Upper lobe of left lung (tissue), 6 donors: ENCODE measurements around the gene PRKG1. TPM values are rescaled to one million over a fixed set of nuclear protein-coding genes. Genes with fewer than 3 reads are reported as not detected.

Experiments used
- ATAC-seq, 2 donors: fragments of 200-7000 bp; cut with Tn5 transposase; one replicate each; pipeline ENCODE4 v1.9.1; 2022; ENCODE audit warnings: mild to moderate bottlenecking in 2 of 2, moderate library complexity in 2 of 2; ENCODE audit not compliant: low FRiP score in 2 of 2
- DNase-seq, 2 donors: peaks; one replicate each; pipeline ENCODE4 v3.0.0-alpha.2; 2019 to 2020
- H3K27ac ChIP-seq, 4 donors: fragments of 200-600 bp; sonication (generic); one replicate each; pipeline ENCODE4 v1.5.1; 2016 to 2019
- H3K27me3 ChIP-seq, 4 donors: fragments of 200-600 bp; sonication (generic); one replicate each; pipeline ENCODE4 v1.5.1; 2017 to 2019
- H3K36me3 ChIP-seq, 4 donors: fragments of 200-600 bp; sonication (generic); one replicate each; pipeline ENCODE4 v1.5.1; 2016 to 2019
- H3K4me1 ChIP-seq, 4 donors: fragments of 200-600 bp; sonication (generic); one replicate each; pipeline ENCODE4 v1.5.1; 2018 to 2019
- H3K4me3 ChIP-seq, 4 donors: fragments of 200-600 bp; sonication (generic); one replicate each; pipeline ENCODE4 v1.5.1; 2017 to 2019; ENCODE audit warnings: mild to moderate bottlenecking in 2 of 4, moderate library complexity in 1 of 4
- H3K9me3 ChIP-seq, 4 donors: fragments of 200-600 bp; sonication (generic); one replicate each; pipeline ENCODE4 v1.5.1; 2018 to 2019
- CTCF ChIP-seq, 6 experiments: fragments of 450-650 bp in 4 of 6; fragments of 200-600 bp in 2 of 6; sonication (generic) in 2 of 6; IDR thresholded peaks; one replicate each; pipeline ENCODE4 v1.5.1; 2016 to 2019; ENCODE audit warnings: antibody characterized with exemption in 6 of 6
- EP300 ChIP-seq, 4 donors: sonication (generic); formaldehyde crosslinking; IDR thresholded peaks; one replicate each; pipeline ENCODE4 v1.5.1; 2017; ENCODE audit warnings: antibody characterized with exemption in 4 of 4, control low read depth in 2 of 4
- POLR2A ChIP-seq, 4 donors: fragments of 450-650 bp; IDR thresholded peaks; one replicate each; pipeline ENCODE4 v1.5.1; 2016 to 2017; ENCODE audit warnings: antibody characterized with exemption in 4 of 4, mild to moderate bottlenecking in 2 of 4
- POLR2AphosphoS5 ChIP-seq, 2 donors: sonication (generic); formaldehyde crosslinking; IDR thresholded peaks; one replicate each; pipeline ENCODE4 v1.5.1; 2017; ENCODE audit warnings: antibody characterized with exemption in 2 of 2
- WGBS, 2 donors: methylation state at CpG; one replicate each; pipeline ENCODE4 v1.1.5; 2017 to 2018; 5-methylcytosine and 5-hydroxymethylcytosine counted together
- total RNA-seq, 6 donors: library from RNA; depleted of rRNA in 4 of 6; stranded (reverse); fragments of >200 nt in 4 of 6; gene quantifications; one replicate each; pipeline versions ENCODE4 v1.1.0 to v1.2.1, GENCODE V29; 2016 to 2021
- donor health status: DM: no; HTN: no; CAD: no; lungs with moderate emphysema.
- donor health status: DM: no; HTN: yes; CAD: no; lungs with severe emphysema.

PRKG1 gene
- total RNA-seq, 6 donors from 2014 or later: 12.9 to 43.0 (median 25.0) TPM

GRCh38 chr10:51619365-51619764 is 545.1 kb downstream of the PRKG1 start:
- ATAC-seq (no peak), DNase-seq (no peak)
- TF ChIP-seq POLR2AphosphoS5 (IDR thresholded peaks at IDR 0.05) (no peak), EP300 (IDR thresholded peaks at IDR 0.05) (no peak), POLR2A (IDR thresholded peaks at IDR 0.05) (no peak), CTCF (IDR thresholded peaks at IDR 0.05) (no peak)
- Histone ChIP-seq H3K27me3 (no peaks in the 10 kb centered on the region), H3K4me1 (no peaks in the 10 kb centered on the region), H3K4me3 (no peak overlapping the region), H3K36me3 (no peaks in the 10 kb centered on the region), H3K27ac (no peak overlapping the region), H3K9me3 (peaks cover 0 to 3% (median 0%) of the 10 kb centered on the region in 4 donors)
- WGBS, 2 donors: 65 to 66% methylated on average over 1 of the region's 1 CpG

GRCh38 chr10:51620131-51620530 is 545.8 kb downstream of the PRKG1 start:
- TF ChIP-seq CTCF (IDR thresholded peaks at IDR 0.05) (no peak), EP300 (IDR thresholded peaks at IDR 0.05) (no peak), POLR2A (IDR thresholded peaks at IDR 0.05) (no peak), POLR2AphosphoS5 (IDR thresholded peaks at IDR 0.05) (no peak)
- WGBS, 2 donors: 87 to 92% methylated on average over 1 of the region's 1 CpG
- Histone ChIP-seq H3K36me3 (no peaks in the 10 kb centered on the region), H3K4me3 (no peak overlapping the region), H3K27ac (no peak overlapping the region), H3K4me1 (no peaks in the 10 kb centered on the region), H3K27me3 (no peaks in the 10 kb centered on the region), H3K9me3 (no peaks in the 10 kb centered on the region)
- DNase-seq (no peak), ATAC-seq (no peak)

GRCh38 chr10:51624013-51624412 is 549.7 kb downstream of the PRKG1 start:
- Histone ChIP-seq H3K4me3 (no peak overlapping the region), H3K4me1 (no peaks in the 10 kb centered on the region), H3K27ac (no peak overlapping the region), H3K27me3 (no peaks in the 10 kb centered on the region), H3K9me3 (no peaks in the 10 kb centered on the region), H3K36me3 (no peaks in the 10 kb centered on the region)
- no peak for ATAC-seq
- WGBS, 2 donors: 66 to 92% methylated on average over 1 of the region's 1 CpG
- no peak for DNase-seq
- no peak for TF ChIP-seq POLR2AphosphoS5 (IDR thresholded peaks at IDR 0.05)
- no peak for TF ChIP-seq EP300 (IDR thresholded peaks at IDR 0.05)
- no peak for TF ChIP-seq CTCF (IDR thresholded peaks at IDR 0.05)
- TF ChIP-seq POLR2A (IDR thresholded peaks at IDR 0.05): no peak

DNA sequence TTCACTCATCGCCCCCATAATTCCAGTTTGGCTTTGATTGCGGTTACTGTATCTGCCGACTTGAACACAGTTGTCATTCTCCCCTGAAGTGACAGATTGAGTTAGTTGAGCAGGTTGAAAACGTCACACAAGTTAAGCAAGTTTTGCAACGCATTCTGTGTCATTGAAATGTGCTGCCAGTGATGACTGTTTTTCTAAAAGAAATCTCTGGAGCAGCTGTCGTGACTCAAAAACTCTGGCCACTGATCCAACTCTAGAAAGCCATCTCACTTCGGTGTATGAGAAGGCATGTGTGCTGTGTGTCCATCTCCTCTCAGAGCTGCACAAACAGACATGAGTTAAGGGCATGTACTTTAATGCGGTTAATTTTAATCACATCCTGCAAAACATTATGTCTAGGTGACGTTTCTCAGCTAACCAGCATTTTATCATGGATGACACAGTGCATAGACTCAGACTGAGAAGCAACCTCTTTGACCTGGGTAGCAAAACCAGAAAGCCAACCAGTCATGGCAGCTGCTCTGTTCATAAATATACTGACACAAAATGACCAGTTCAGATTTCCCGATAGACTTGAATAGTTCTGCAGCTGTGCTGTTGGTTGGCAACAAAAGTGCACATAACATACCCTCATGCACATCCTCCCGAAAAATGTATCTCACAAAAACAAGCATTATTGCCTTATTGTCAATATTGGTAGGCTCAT is 555.8 kb downstream of the PRKG1 start:
- H3K36me3 ChIP-seq: no peaks in the 10 kb centered on the region
- no peak for DNase-seq
- H3K9me3 ChIP-seq: no peaks in the 10 kb centered on the region
- H3K27ac ChIP-seq: no peak overlapping the region
- no peak overlapping the region for H3K4me3 ChIP-seq
- TF ChIP-seq POLR2A (IDR thresholded peaks at IDR 0.05) (no peak), CTCF (IDR thresholded peaks at IDR 0.05) (no peak), POLR2AphosphoS5 (IDR thresholded peaks at IDR 0.05) (peak; percentile 15 to 62)
- no peak for ATAC-seq
- no peaks in the 10 kb centered on the region for H3K4me1 ChIP-seq
- 74 to 86% methylated on average over 10 to 11 of the region's 11 CpGs for WGBS, 2 donors
- H3K27me3 ChIP-seq: no peaks in the 10 kb centered on the region

DNA sequence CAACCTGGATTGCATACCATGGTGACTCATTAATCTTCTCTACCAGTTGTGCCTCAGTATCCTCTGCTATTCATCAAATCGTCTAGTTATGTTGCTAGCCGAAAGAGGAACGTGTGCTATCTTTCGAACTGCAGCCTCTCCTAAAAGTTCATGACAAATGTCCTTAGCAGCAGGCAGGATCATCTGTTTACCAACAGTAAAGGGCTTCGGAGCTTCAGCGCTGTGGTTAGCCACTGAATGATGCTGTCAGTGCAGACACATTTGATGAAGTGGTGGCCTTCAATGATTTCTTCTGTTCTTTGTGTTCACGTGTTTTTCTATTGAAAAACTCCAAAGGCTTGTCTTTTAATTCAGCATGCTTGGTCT is 556.3 kb downstream of the PRKG1 start:
- 74 to 77% methylated on average over 7 of the region's 7 CpGs for WGBS, 2 donors
- Histone ChIP-seq H3K27me3 (no peaks in the 10 kb centered on the region), H3K27ac (no peak overlapping the region), H3K4me3 (no peak overlapping the region), H3K4me1 (no peaks in the 10 kb centered on the region), H3K36me3 (no peaks in the 10 kb centered on the region), H3K9me3 (no peaks in the 10 kb centered on the region)
- DNase-seq (no peak), ATAC-seq (no peak)
- TF ChIP-seq CTCF (IDR thresholded peaks at IDR 0.05) (no peak), POLR2AphosphoS5 (IDR thresholded peaks at IDR 0.05) (no peak), POLR2A (IDR thresholded peaks at IDR 0.05) (no peak), EP300 (IDR thresholded peaks at IDR 0.05) (no peak)
